Testis (tissue), 2 donors: ENCODE data around the gene RAMP1.

Experiments
- POLR2A ChIP-seq: fragments of 450-650 bp; IDR thresholded peaks from one replicate; pipeline ENCODE4 v1.6.1; 2017; ENCODE audit warnings: antibody characterized with exemption, mild to moderate bottlenecking, moderate library complexity
- TF ChIP-seq, protein P1 (sequence below), 3 experiments: fragments of 450-650 bp in 2 of 3; fragments of 200-600 bp in 1 of 3; sonication (generic) in 1 of 3; IDR thresholded peaks; one replicate each; pipeline ENCODE4 v1.5.1; 2016 to 2019; ENCODE audit warnings: antibody characterized with exemption in 3 of 3, mild to moderate bottlenecking in 2 of 3, moderate library complexity in 1 of 3

- TF ChIP-seq, protein P1, sequence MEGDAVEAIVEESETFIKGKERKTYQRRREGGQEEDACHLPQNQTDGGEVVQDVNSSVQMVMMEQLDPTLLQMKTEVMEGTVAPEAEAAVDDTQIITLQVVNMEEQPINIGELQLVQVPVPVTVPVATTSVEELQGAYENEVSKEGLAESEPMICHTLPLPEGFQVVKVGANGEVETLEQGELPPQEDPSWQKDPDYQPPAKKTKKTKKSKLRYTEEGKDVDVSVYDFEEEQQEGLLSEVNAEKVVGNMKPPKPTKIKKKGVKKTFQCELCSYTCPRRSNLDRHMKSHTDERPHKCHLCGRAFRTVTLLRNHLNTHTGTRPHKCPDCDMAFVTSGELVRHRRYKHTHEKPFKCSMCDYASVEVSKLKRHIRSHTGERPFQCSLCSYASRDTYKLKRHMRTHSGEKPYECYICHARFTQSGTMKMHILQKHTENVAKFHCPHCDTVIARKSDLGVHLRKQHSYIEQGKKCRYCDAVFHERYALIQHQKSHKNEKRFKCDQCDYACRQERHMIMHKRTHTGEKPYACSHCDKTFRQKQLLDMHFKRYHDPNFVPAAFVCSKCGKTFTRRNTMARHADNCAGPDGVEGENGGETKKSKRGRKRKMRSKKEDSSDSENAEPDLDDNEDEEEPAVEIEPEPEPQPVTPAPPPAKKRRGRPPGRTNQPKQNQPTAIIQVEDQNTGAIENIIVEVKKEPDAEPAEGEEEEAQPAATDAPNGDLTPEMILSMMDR (IDR thresholded peaks at IDR 0.05) = no peak
- TF ChIP-seq POLR2A = no peak
These were observed 26.7 kb downstream of the RAMP1 start for GRCh38 chr2:237885931-237886684.
